Esophagus (tissue), 2 donors: ENCODE data around the gene ADAMTSL1. TPM values are rescaled to one million over a fixed set of nuclear protein-coding genes. Genes with fewer than 3 reads are reported as not detected.

ENCODE experiments used
- H3K27ac ChIP-seq, 2 donors: one replicate each; pipeline ENCODE4 v1.5.1; 2013; ENCODE audit warnings: low read depth in 2 of 2, mild to moderate bottlenecking in 2 of 2, inconsistent platforms in 1 of 2, low read length in 1 of 2, moderate library complexity in 1 of 2
- H3K27me3 ChIP-seq, 2 donors: one replicate each; pipeline ENCODE4 v1.6.1; 2013; ENCODE audit warnings: low read length in 2 of 2, control low read depth in 1 of 2, mild to moderate bottlenecking in 1 of 2; ENCODE audit not compliant: insufficient read depth in 2 of 2, control insufficient read depth in 1 of 2
- H3K36me3 ChIP-seq, 2 donors: one replicate each; pipeline ENCODE4 v1.6.1; 2013; ENCODE audit warnings: low read length in 1 of 2; ENCODE audit not compliant: control insufficient read depth in 2 of 2, insufficient read depth in 2 of 2
- H3K4me1 ChIP-seq, 2 donors: one replicate each; pipeline ENCODE4 v1.6.1; 2013; ENCODE audit warnings: low read length in 1 of 2; ENCODE audit not compliant: control insufficient read depth in 2 of 2, insufficient read depth in 2 of 2
- H3K4me3 ChIP-seq, 2 donors: one replicate each; pipeline ENCODE4 v1.5.1; 2013; ENCODE audit warnings: low read length in 2 of 2, mild to moderate bottlenecking in 2 of 2, low read depth in 1 of 2, moderate library complexity in 1 of 2
- H3K9me3 ChIP-seq, 2 donors: one replicate each; pipeline ENCODE4 v1.6.1; 2013; ENCODE audit warnings: mild to moderate bottlenecking in 2 of 2, low read depth in 1 of 2, low read length in 1 of 2, moderate library complexity in 1 of 2; ENCODE audit not compliant: control insufficient read depth in 2 of 2, insufficient read depth in 1 of 2
- WGBS, 2 donors: extraction: QIAGEN DNeasy Blood & Tissue Kit; methylation state at CpG; one replicate each; pipeline ENCODE4 v1.1.7; 2013; 5-methylcytosine and 5-hydroxymethylcytosine counted together
- polyA plus RNA-seq, 2 donors: library from polyadenylated mRNA; stranded (reverse); fragments of 200-250 nt; gene quantifications; one replicate each; pipeline ENCODE4 v1.2.3, GENCODE V29; 2013
- donor health status: healthy with polysubstance abuse.
- donor health status: Bipolar disorder and iron deficiency.

ADAMTSL1 gene
- polyA plus RNA-seq, 2 donors: 1.2 to 1.8 TPM

GRCh38 chr9:18754537-18754936 is 280.6 kb downstream of the ADAMTSL1 start:
- Histone ChIP-seq H3K9me3 (no peaks in the 10 kb centered on the region), H3K27me3 (no peaks in the 10 kb centered on the region), H3K4me1 (no peaks in the 10 kb centered on the region), H3K27ac (no peak overlapping the region), H3K4me3 (no peak overlapping the region), H3K36me3 (no peaks in the 10 kb centered on the region)
- 89 to 91% methylated on average over 4 of the region's 4 CpGs for WGBS, 2 donors

GRCh38 chr9:18755263-18755662 is 281.3 kb downstream of the ADAMTSL1 start:
- Histone ChIP-seq H3K27me3 (no peaks in the 10 kb centered on the region), H3K36me3 (no peaks in the 10 kb centered on the region), H3K9me3 (no peaks in the 10 kb centered on the region), H3K27ac (no peak overlapping the region), H3K4me3 (no peak overlapping the region), H3K4me1 (no peaks in the 10 kb centered on the region)
- 93 to 96% methylated on average over 2 of the region's 2 CpGs for whole genome bisulfite sequencing, 2 donors

- H3K9me3 ChIP-seq: no peaks in the 10 kb centered on the region
- no peak overlapping the region for H3K4me3 ChIP-seq
- H3K36me3 ChIP-seq: no peaks in the 10 kb centered on the region
- H3K4me1 ChIP-seq: no peaks in the 10 kb centered on the region
- no peaks in the 10 kb centered on the region for H3K27me3 ChIP-seq
- H3K27ac ChIP-seq: no peak overlapping the region
- WGBS, 2 donors: 51% methylated on average over 3 of the region's 3 CpGs
Observed at GRCh38 chr9:18756712-18757125, 282.8 kb downstream of the ADAMTSL1 start.

GRCh38 chr9:18759827-18760226 is 285.9 kb downstream of the ADAMTSL1 start:
- Histone ChIP-seq H3K27me3 (no peaks in the 10 kb centered on the region), H3K4me3 (no peak overlapping the region), H3K9me3 (no peaks in the 10 kb centered on the region), H3K36me3 (no peaks in the 10 kb centered on the region), H3K27ac (no peak overlapping the region), H3K4me1 (no peaks in the 10 kb centered on the region)
- 82% methylated on average over 4 of the region's 4 CpGs for WGBS, 2 donors

- WGBS, 2 donors: 83 to 90% methylated on average over 2 of the region's 2 CpGs
- Histone ChIP-seq H3K9me3 (no peaks in the 10 kb centered on the region), H3K27me3 (no peaks in the 10 kb centered on the region), H3K27ac (no peak overlapping the region), H3K4me1 (no peaks in the 10 kb centered on the region), H3K36me3 (no peaks in the 10 kb centered on the region), H3K4me3 (no peak overlapping the region)
Observed at GRCh38 chr9:18761742-18762300, 287.9 kb downstream of the ADAMTSL1 start.

- no peaks in the 10 kb centered on the region for H3K36me3 ChIP-seq
- no peak overlapping the region for H3K27ac ChIP-seq
- no peak overlapping the region for H3K4me3 ChIP-seq
- WGBS, 2 donors: 84 to 89% methylated on average over 3 of the region's 3 CpGs
- no peaks in the 10 kb centered on the region for H3K27me3 ChIP-seq
- H3K4me1 ChIP-seq: no peaks in the 10 kb centered on the region
- no peaks in the 10 kb centered on the region for H3K9me3 ChIP-seq
Observed at GRCh38 chr9:18766989-18767550, 293.1 kb downstream of the ADAMTSL1 start.

GRCh38 chr9:18768951-18769622 is 295.1 kb downstream of the ADAMTSL1 start:
- Histone ChIP-seq H3K27me3 (no peaks in the 10 kb centered on the region), H3K36me3 (no peaks in the 10 kb centered on the region)
- WGBS, 2 donors: 84 to 88% methylated on average over 6 of the region's 6 CpGs

GRCh38 chr9:18770131-18770908 is 296.4 kb downstream of the ADAMTSL1 start:
- H3K4me3 ChIP-seq: no peak overlapping the region
- no peaks in the 10 kb centered on the region for H3K27me3 ChIP-seq
- WGBS, 2 donors: 81 to 89% methylated on average over 10 of the region's 10 CpGs
- H3K4me1 ChIP-seq: no peaks in the 10 kb centered on the region
- no peak overlapping the region for H3K27ac ChIP-seq
- H3K9me3 ChIP-seq: no peaks in the 10 kb centered on the region
- no peaks in the 10 kb centered on the region for H3K36me3 ChIP-seq

More at GRCh38 chr9:18768951-18769622, 295.1 kb downstream of the ADAMTSL1 start:
- Histone ChIP-seq H3K4me1 (no peaks in the 10 kb centered on the region), H3K9me3 (no peaks in the 10 kb centered on the region), H3K4me3 (no peak overlapping the region), H3K27ac (no peak overlapping the region)

- Histone ChIP-seq H3K36me3 (no peaks in the 10 kb centered on the region), H3K9me3 (no peaks in the 10 kb centered on the region), H3K27ac (no peak overlapping the region), H3K4me3 (no peak overlapping the region), H3K4me1 (no peaks in the 10 kb centered on the region), H3K27me3 (no peaks in the 10 kb centered on the region)
- 66 to 69% methylated on average over 2 of the region's 2 CpGs for WGBS, 2 donors
Observed at GRCh38 chr9:18771011-18771410, 297.1 kb downstream of the ADAMTSL1 start.
